ENCODE measurements around the gene USH1G. TPM values are rescaled to one million over a fixed set of nuclear protein-coding genes. Genes with fewer than 3 reads are reported as not detected.
A peak's percentile ranks its signal among the peaks of the same experiment; 100 is the strongest.
"Not testable (repeated sequence)": the region's sequence is repeated elsewhere in the genome, so short reads cannot be mapped to it uniquely, and the experiment has no call there.

USH1G gene
- total RNA-seq, 1 experiment from 2014 or later: not detected

DNA sequence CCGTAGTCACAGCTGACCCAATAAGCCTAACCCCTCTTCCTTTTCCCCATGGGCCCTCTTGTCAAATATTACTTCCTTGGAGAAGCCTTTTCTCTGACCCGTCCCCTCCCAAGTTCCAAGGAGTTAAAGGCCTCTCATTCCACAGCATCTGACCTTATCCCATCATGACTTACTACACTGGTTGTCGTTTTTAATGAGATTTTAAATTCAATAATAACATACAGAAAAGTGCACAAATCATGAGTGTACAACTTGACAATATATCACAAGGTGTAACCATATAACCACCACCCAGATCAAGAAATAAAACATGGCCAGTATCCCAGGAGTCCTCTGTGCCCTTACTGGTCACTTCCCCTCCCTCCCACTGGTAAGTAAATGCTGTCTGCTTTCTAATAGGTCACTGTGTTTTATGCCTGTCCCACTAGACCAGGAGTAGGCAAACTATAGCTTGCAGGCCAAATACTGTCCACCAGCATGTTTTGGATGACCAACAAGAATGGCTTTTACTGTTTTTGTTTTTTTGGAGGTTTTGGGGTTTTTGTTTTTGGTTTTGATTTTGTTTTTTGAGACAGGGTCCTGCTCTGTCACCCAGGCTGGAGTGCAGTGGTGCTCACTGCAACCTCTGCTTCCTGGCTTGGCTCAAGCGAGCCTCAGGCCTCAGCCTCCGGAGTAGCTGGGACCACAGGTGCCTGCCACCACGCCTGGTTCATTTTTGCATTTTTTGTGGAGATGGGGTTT lies 49.0 kb downstream of the USH1G start:
- Histone ChIP-seq H3K4me3 (ENCODE audit: low read length) (peak overlapping the region; percentile 86), H3K9me2 (replicated peaks; ENCODE audit: insufficient read depth, low read length) (no peaks in the 10 kb centered on the region), H3K4me1 (ENCODE audit: low read length) (peaks cover 21% of the 10 kb centered on the region), H4K20me1 (ENCODE audit: insufficient read depth, low read depth, low read length) (no peaks in the 10 kb centered on the region), H3K79me2 (ENCODE audit: low read length) (no peaks in the 10 kb centered on the region), H3K27me3 (ENCODE audit: low read length) (no peaks in the 10 kb centered on the region), H2AFZ (ENCODE audit: low read length) (no peak overlapping the region), H3K27ac (ENCODE audit: low read length) (peak overlapping the region; percentile 24; the same call in 1 of the 2 replicates), H3K4me2 (ENCODE audit: low read depth, low read length, poor library complexity, severe bottlenecking) (peak overlapping the region; percentile 79), H3K9ac (ENCODE audit: low read length) (peak overlapping the region; percentile 85), H3K9me3 (ENCODE audit: low read length) (no peaks in the 10 kb centered on the region), H3K36me3 (ENCODE audit: insufficient read depth, low read length) (no peaks in the 10 kb centered on the region)
- no peak for DNase-seq

DNA sequence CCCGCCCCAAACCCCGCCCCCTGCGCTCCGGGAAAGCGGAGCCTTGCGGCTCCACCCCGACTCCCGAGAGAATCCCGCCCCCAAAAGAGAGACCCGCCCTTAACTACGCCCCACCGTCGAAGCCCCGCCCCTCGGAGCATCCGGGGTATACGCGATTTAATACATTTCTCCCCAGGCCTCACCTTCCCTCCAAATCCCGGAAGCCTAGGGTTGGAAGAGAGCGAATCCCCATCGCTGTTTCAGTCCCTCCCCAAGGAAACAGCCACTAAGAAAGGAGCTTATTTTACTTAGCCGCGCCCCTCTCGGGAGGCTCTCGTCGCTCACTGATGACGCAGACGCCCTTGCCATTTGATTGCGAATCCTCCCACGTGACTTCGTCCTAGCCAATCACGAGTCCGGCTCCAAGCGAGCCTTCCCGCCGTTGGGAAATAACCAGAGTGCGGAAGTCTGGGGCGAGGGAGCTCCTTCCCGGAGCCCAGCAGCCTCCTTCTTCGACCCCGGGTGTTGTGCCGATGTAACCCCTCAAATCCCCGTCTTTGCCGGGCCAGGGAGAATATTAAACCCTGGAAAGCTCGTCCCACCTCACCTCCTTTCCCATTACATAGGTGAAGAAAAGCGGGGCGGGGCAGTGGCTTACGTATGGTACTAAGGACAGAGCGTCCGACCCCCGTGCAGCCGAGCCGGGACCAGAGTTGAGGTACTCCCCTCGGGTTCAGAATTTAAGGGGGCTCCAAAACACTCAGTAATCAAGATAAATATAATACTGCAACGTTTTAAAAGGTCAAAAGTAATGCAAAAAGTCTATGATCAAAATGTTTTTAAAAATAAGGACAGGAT lies 49.8 kb downstream of the USH1G start:
- peaks cover 21% of the 10 kb centered on the region for H3K4me1 ChIP-seq (ENCODE audit: low read length)
- H3K79me2 ChIP-seq (ENCODE audit: low read length): no peaks in the 10 kb centered on the region
- H3K9ac ChIP-seq (ENCODE audit: low read length): peak overlapping the region; percentile 91
- no peaks in the 10 kb centered on the region for H3K36me3 ChIP-seq (ENCODE audit: insufficient read depth, low read length)
- no peak overlapping the region for H2AFZ ChIP-seq (ENCODE audit: low read length)
- DNase-seq: peak; percentile 100
- peak overlapping the region; percentile 24; the same call in 1 of the 2 replicates for H3K27ac ChIP-seq (ENCODE audit: low read length)
- no peaks in the 10 kb centered on the region for H3K9me2 ChIP-seq (replicated peaks; ENCODE audit: insufficient read depth, low read length)
- H3K9me3 ChIP-seq (ENCODE audit: low read length): no peaks in the 10 kb centered on the region
- H3K4me2 ChIP-seq (ENCODE audit: low read depth, low read length, poor library complexity, severe bottlenecking): peak overlapping the region; percentile 95
- H3K4me3 ChIP-seq (ENCODE audit: low read length): peak overlapping the region; percentile 93
- H4K20me1 ChIP-seq (ENCODE audit: insufficient read depth, low read depth, low read length): no peaks in the 10 kb centered on the region
- no peaks in the 10 kb centered on the region for H3K27me3 ChIP-seq (ENCODE audit: low read length)

DNA sequence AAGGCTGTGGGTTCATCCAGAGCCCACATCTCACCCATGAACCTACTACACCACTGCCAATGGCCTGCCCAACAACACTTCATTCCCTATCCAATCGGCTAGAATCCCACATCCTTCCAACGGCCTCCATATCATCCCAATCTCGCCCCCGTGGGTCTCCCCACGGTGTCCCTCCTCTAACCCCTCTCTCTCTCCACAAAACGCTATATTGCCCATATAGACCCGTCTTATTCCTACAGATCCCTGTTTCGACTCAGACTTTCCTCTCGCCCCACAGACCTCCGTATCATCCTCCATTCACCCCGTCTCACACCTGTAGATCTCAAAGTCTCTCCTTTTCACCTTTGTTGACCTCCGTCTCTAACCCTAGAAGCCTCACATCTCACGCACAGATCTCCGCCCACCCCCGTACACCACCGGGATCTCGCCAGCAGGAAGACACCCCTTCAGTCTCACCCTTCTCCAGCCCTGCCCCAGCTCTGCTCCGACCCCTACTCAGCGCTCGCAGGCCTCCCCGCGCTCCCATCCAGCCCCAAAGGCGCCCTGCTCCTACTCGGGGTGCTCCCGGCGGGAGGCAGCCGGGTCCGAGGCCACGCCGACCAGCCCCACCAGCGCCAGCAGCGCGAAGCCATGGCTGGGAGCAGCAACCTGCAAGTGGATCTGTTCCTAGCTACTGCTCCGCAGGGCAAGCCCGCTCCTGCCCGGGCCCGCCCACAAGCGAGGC lies 50.6 kb downstream of the USH1G start, which contains the start of gene FDXR:
Gene FDXR, minus strand, starts transcription at position 682 of the 724 bp plus-strand sequence. Its CDS starts 50 bp downstream, at position 632.
- Histone ChIP-seq H3K27me3 (ENCODE audit: low read length) (no peaks in the 10 kb centered on the region), H3K9ac (ENCODE audit: low read length) (peak within 1 kb of the TSS; percentile 91), H4K20me1 (ENCODE audit: insufficient read depth, low read depth, low read length) (no peaks in the 10 kb centered on the region), H3K36me3 (ENCODE audit: insufficient read depth, low read length) (no peaks in the 10 kb centered on the region), H3K9me2 (replicated peaks; ENCODE audit: insufficient read depth, low read length) (no peaks in the 10 kb centered on the region), H2AFZ (ENCODE audit: low read length) (peak within 1 kb of the TSS; percentile 95), H3K27ac (ENCODE audit: low read length) (peak within 1 kb of the TSS; percentile 24; the same call in 1 of the 2 replicates), H3K4me2 (ENCODE audit: low read depth, low read length, poor library complexity, severe bottlenecking) (peak within 1 kb of the TSS; percentile 95), H3K79me2 (ENCODE audit: low read length) (no peaks in the 10 kb centered on the region), H3K4me3 (ENCODE audit: low read length) (peak within 1 kb of the TSS; percentile 93), H3K4me1 (ENCODE audit: low read length) (peaks cover 21% of the 10 kb centered on the region), H3K9me3 (ENCODE audit: low read length) (no peaks in the 10 kb centered on the region)
- no peak for DNase-seq

DNA sequence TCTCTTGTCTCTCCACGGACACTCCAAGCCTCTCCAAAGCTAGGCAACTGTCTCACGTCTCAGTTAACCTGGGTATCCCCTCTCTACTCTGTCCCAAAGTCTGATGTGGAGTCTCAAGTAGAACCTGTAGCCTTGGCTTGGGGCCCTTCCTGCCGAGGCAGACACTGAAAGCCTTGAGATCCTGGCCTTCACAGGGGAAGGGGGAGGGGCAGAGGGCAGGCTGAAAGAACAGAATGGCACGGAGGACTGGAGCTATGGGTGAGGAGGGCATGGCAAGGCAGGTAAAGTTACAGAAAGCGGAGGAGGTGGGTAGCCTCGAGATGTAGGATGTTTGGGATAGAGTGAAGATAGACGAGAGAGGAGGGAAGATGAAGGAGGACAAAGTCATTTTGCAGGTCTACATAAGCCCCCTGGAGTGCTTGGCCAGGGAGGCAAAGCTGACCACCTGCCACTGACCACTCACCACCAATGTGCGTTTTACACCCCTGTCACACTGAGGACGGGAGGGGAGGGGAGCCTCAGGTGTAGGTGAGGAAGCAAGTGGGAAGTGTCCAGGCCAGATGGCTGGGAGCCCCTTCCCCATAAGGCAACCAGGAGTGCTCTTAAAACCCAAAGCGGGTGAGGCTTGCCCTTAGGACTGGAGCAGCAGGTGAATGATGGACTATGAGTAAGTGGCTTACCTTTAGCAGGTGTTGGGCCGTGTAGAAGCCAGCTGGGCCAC lies 51.5 kb downstream of the USH1G start:
- Histone ChIP-seq H3K9me3 (ENCODE audit: low read length) (no peaks in the 10 kb centered on the region), H3K79me2 (ENCODE audit: low read length) (no peaks in the 10 kb centered on the region), H3K4me1 (ENCODE audit: low read length) (peaks cover 21% of the 10 kb centered on the region), H3K36me3 (ENCODE audit: insufficient read depth, low read length) (no peaks in the 10 kb centered on the region), H3K4me2 (ENCODE audit: low read depth, low read length, poor library complexity, severe bottlenecking) (peak overlapping the region; percentile 95), H3K9ac (ENCODE audit: low read length) (peak overlapping the region; percentile 91; the same call in 1 of the 2 replicates), H3K9me2 (replicated peaks; ENCODE audit: insufficient read depth, low read length) (no peaks in the 10 kb centered on the region), H4K20me1 (ENCODE audit: insufficient read depth, low read depth, low read length) (no peaks in the 10 kb centered on the region), H3K27ac (ENCODE audit: low read length) (no peak overlapping the region), H3K4me3 (ENCODE audit: low read length) (peak overlapping the region; percentile 93; the same call in 1 of the 2 replicates), H2AFZ (ENCODE audit: low read length) (no peak overlapping the region), H3K27me3 (ENCODE audit: low read length) (no peaks in the 10 kb centered on the region)
- DNase-seq: no peak

DNA sequence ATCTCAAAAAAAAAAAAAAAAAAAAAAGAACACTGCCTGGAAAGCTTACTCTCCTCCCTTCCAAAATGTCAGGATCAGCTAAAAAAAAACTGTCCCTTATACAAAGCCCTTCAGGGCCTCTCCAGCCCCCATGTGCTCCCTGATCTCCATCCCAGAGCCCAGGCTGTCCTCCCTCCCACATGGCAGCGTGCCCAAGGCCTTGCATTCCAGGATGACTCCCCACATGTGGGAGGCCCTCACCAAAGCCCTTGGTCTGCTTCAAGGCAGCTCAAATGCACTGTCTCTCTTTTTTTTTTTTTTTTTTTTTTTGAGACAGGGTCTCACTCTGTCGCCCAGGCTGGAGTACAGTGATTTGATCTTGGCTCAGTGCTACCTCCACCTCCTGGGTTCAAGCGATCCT lies 52.5 kb downstream of the USH1G start:
- peaks cover 24% of the 10 kb centered on the region for H3K4me1 ChIP-seq (ENCODE audit: low read length)
- H3K27me3 ChIP-seq (ENCODE audit: low read length): no peaks in the 10 kb centered on the region

DNA sequence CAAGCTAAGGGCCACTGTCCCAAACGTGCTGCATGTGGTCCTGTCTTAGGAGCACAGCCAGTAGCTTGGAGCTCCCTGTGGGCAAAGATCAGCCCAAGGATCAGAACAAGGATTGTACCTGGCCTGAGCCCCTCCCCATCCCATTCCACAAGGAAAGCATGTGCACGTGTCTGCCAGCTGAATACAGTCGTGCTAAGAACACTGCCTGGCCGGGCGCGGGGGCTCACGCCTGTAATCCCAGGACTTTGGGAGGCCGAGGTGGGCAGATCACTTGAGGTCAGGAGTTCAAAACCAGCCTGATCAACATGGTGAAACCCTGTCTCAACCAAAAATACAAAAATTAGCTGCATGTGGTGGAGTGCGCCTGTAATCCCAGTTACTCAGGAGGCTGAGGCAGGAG lies 53.0 kb downstream of the USH1G start:
- H4K20me1 ChIP-seq (ENCODE audit: insufficient read depth, low read depth, low read length); H3K79me2 ChIP-seq (ENCODE audit: low read length); H3K36me3 ChIP-seq (ENCODE audit: insufficient read depth, low read length); H3K27ac ChIP-seq (ENCODE audit: low read length); H3K4me2 ChIP-seq (ENCODE audit: low read depth, low read length, poor library complexity, severe bottlenecking); H3K9me2 ChIP-seq (replicated peaks; ENCODE audit: insufficient read depth, low read length); H3K9me3 ChIP-seq (ENCODE audit: low read length); H2AFZ ChIP-seq (ENCODE audit: low read length); H3K9ac ChIP-seq (ENCODE audit: low read length); DNase-seq; H3K27me3 ChIP-seq (ENCODE audit: low read length); H3K4me3 ChIP-seq (ENCODE audit: low read length): not testable (repeated sequence)
- peaks cover 24% of the 10 kb centered on the region for H3K4me1 ChIP-seq (ENCODE audit: low read length)

More for the DNA sequence above, 52.5 kb downstream of the USH1G start:
- Histone ChIP-seq H3K9me3 (ENCODE audit: low read length) (no peaks in the 10 kb centered on the region), H3K9ac (ENCODE audit: low read length) (no peak overlapping the region), H3K4me3 (ENCODE audit: low read length) (no peak overlapping the region), H3K27ac (ENCODE audit: low read length) (no peak overlapping the region), H3K4me2 (ENCODE audit: low read depth, low read length, poor library complexity, severe bottlenecking) (no peak overlapping the region), H3K36me3 (ENCODE audit: insufficient read depth, low read length) (no peaks in the 10 kb centered on the region), H2AFZ (ENCODE audit: low read length) (no peak overlapping the region), H3K9me2 (replicated peaks; ENCODE audit: insufficient read depth, low read length) (no peaks in the 10 kb centered on the region), H3K79me2 (ENCODE audit: low read length) (no peaks in the 10 kb centered on the region), H4K20me1 (ENCODE audit: insufficient read depth, low read depth, low read length) (no peaks in the 10 kb centered on the region)
- no peak for DNase-seq

DNA sequence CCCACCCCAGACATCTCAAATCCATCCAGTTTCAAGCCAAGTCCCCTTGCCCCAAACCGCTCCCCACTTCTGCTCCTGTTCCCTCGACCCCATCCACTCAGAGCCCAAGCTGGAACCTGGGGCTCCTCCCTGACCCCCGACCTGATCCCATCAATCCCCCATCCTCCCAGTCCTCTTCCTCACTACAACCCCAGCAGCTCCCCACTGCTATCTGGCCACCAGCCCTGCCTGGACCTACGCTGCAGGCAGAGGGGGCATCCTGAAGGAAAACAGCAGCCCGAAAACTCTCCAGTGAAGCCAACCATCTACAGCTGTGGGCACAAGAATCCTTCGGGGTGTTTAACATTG lies 54.2 kb downstream of the USH1G start:
- Histone ChIP-seq H4K20me1 (ENCODE audit: insufficient read depth, low read depth, low read length) (no peaks in the 10 kb centered on the region), H3K79me2 (ENCODE audit: low read length) (no peaks in the 10 kb centered on the region), H3K9me3 (ENCODE audit: low read length) (no peaks in the 10 kb centered on the region), H3K9me2 (replicated peaks; ENCODE audit: insufficient read depth, low read length) (no peaks in the 10 kb centered on the region), H3K36me3 (ENCODE audit: insufficient read depth, low read length) (no peaks in the 10 kb centered on the region), H3K4me2 (ENCODE audit: low read depth, low read length, poor library complexity, severe bottlenecking) (no peak overlapping the region), H3K27me3 (ENCODE audit: low read length) (no peaks in the 10 kb centered on the region), H3K4me3 (ENCODE audit: low read length) (no peak overlapping the region), H3K27ac (ENCODE audit: low read length) (no peak overlapping the region), H2AFZ (ENCODE audit: low read length) (no peak overlapping the region), H3K9ac (ENCODE audit: low read length) (no peak overlapping the region), H3K4me1 (ENCODE audit: low read length) (peaks cover 19% of the 10 kb centered on the region)
- no peak for DNase-seq

Data from Karpas-422 (cell line).